Prostate gland (tissue), 2 donors: ENCODE data around the gene SPP2.

Experiments
- CTCF ChIP-seq, 4 experiments: fragments of 200-600 bp in 2 of 4; fragments of 450-650 bp in 2 of 4; sonication (generic) in 2 of 4; IDR thresholded peaks; 1 replicate in 3 of 4; 2 replicates in 1 of 4; pipeline ENCODE4 v1.5.1; 2016 to 2019; ENCODE audit warnings: antibody characterized with exemption in 4 of 4, mild to moderate bottlenecking in 2 of 4, moderate library complexity in 2 of 4
- POLR2A ChIP-seq: fragments of 450-650 bp; IDR thresholded peaks from one replicate; pipeline ENCODE4 v1.6.1; 2016; ENCODE audit warnings: antibody characterized with exemption, mild to moderate bottlenecking

DNA sequence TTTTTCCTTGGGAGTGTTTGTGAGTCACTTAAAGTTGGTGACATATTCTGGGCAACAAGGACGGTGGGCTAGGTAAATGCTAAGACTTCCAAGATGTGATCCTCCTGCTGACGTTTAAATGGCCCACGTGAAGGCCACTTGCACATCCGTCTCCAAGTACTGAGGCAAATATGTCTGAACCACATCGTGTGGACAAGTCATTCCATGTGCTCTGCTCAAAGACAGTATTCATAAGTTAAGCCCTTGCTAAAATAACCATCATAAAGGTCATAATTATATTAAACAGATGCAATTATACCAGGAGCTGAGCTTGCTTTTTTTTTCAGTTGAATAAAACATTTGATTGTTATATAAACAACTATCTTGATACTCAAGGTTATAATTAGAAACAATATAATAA lies 44.8 kb downstream of the SPP2 start:
- TF ChIP-seq CTCF (IDR thresholded peaks at IDR 0.05) (no peak), POLR2A (no peak)
